ENCODE results near the gene UNC5CL. TPM values are rescaled to one million over a fixed set of nuclear protein-coding genes. Genes with fewer than 3 reads are reported as not detected.

UNC5CL gene
- total RNA-seq, 6 donors from 2014 or later, result 0.97 to 12.6 (median 2.3) TPM

DNA sequence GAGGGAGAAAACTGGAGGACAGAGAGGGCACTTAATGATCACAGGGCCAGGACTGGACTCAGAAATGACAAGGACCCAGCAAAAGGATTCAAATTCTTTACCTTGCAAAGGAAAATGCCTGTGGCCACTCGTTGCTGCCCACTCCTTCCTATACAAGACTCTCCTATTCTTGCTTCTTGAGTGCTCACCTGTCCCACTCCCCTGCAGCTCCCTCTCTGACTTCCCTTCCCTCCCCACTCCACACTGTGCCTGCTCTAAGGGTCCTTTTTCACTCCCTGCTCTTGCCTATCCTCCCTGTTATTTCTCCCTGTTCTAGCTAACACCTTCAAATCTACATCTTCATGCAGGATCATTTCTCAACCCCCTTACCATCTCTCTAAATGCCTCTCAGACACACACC lies 56.1 kb downstream of the UNC5CL start:
- no peaks in the 10 kb centered on the region for H3K36me3 ChIP-seq
- no peaks in the 10 kb centered on the region for H3K27me3 ChIP-seq
- DNase-seq, result no peak
- no peaks in the 10 kb centered on the region for H3K4me1 ChIP-seq
- ATAC-seq (ENCODE audit: low FRiP score in 2 of 2), result no peak
- H3K9me3 ChIP-seq, result no peaks in the 10 kb centered on the region
- TF ChIP-seq POLR2A (IDR thresholded peaks at IDR 0.05), result no peak
- TF ChIP-seq POLR2AphosphoS5 (IDR thresholded peaks at IDR 0.05), result no peak
- TF ChIP-seq EP300 (IDR thresholded peaks at IDR 0.05), result no peak
- TF ChIP-seq, protein P1, sequence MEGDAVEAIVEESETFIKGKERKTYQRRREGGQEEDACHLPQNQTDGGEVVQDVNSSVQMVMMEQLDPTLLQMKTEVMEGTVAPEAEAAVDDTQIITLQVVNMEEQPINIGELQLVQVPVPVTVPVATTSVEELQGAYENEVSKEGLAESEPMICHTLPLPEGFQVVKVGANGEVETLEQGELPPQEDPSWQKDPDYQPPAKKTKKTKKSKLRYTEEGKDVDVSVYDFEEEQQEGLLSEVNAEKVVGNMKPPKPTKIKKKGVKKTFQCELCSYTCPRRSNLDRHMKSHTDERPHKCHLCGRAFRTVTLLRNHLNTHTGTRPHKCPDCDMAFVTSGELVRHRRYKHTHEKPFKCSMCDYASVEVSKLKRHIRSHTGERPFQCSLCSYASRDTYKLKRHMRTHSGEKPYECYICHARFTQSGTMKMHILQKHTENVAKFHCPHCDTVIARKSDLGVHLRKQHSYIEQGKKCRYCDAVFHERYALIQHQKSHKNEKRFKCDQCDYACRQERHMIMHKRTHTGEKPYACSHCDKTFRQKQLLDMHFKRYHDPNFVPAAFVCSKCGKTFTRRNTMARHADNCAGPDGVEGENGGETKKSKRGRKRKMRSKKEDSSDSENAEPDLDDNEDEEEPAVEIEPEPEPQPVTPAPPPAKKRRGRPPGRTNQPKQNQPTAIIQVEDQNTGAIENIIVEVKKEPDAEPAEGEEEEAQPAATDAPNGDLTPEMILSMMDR (IDR thresholded peaks at IDR 0.05), result no peak
- H3K27ac ChIP-seq, result no peak overlapping the region
- 38 to 43% methylated on average over 1 of the region's 1 CpG for WGBS, 2 donors
- no peak overlapping the region for H3K4me3 ChIP-seq

DNA sequence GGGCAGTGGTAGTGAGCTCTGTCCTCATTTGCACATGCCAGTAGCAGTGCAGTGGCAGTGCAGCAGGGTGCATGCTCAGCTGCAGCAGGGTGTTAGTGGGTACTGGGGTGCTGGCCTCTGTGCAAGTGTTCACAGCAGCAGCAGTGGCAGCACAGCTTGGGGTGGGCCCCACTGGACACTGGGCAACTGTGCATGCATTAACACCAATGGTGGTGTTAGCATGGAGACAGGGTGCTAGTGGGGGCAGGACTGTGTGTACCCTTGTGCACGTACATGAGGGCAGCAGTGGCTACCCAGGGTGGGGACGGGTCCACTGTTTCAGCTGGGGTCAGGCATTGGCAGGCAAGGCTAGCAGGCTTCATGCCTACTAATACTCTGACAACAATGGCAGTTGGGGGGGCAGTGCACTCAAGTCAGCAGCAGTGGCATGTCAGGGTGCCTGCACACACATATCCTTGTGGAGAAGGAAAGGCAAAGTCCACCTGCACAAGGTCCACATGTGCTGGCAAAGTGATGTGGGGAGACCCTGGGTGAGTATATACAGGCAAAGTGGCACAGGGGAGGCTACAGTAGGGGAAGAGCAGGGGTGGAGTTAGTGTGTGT lies 60.2 kb downstream of the UNC5CL start:
- WGBS, 2 donors, result 92% methylated on average over 2 of the region's 2 CpGs; no CpG with 5 or more reads in 1 of the 2 donors
- Histone ChIP-seq H3K4me1 (no peaks in the 10 kb centered on the region), H3K4me3 (no peak overlapping the region), H3K9me3 (no peaks in the 10 kb centered on the region), H3K27ac (no peak overlapping the region), H3K36me3 (no peaks in the 10 kb centered on the region), H3K27me3 (no peaks in the 10 kb centered on the region)
- TF ChIP-seq POLR2A (IDR thresholded peaks at IDR 0.05) (no peak), POLR2AphosphoS5 (IDR thresholded peaks at IDR 0.05) (no peak), EP300 (IDR thresholded peaks at IDR 0.05) (no peak)
- TF ChIP-seq, protein P1 (IDR thresholded peaks at IDR 0.05), result no peak
- DNase-seq, result peak in 1 of 2 donors; percentile 20
- peak in 1 of 2 donors; percentile 67 for ATAC-seq (ENCODE audit: low FRiP score in 2 of 2)

DNA sequence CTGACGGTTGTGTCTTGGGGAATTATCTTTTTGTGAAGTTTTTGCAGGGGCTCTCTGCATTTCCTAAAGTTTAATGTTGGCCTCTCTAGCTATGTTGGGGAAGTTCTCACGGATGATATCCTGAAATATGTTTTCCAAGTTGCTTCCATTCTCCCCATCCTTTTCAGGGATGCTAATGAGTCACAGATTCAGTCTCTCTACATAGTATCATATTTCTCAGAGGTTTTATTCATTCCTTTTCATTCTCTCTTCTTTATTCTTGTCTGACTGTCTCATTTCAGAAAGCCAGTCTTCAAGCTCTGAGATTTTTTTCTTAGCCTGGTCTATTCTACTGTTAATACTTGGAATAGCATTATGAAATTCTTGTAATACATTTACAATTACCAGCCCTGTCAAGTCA lies 61.3 kb downstream of the UNC5CL start:
- Histone ChIP-seq H3K36me3 (no peaks in the 10 kb centered on the region), H3K27ac (no peak overlapping the region), H3K4me1 (no peaks in the 10 kb centered on the region), H3K27me3 (no peaks in the 10 kb centered on the region), H3K4me3 (no peak overlapping the region), H3K9me3 (no peaks in the 10 kb centered on the region)
- ATAC-seq (ENCODE audit: low FRiP score in 2 of 2) (no peak), DNase-seq (no peak)
- TF ChIP-seq, protein P1 (IDR thresholded peaks at IDR 0.05), result no peak
- no peak for TF ChIP-seq POLR2AphosphoS5 (IDR thresholded peaks at IDR 0.05)
- no peak for TF ChIP-seq EP300 (IDR thresholded peaks at IDR 0.05)
- no peak for TF ChIP-seq POLR2A (IDR thresholded peaks at IDR 0.05)
- 74 to 86% methylated on average over 2 of the region's 2 CpGs for WGBS, 2 donors

DNA sequence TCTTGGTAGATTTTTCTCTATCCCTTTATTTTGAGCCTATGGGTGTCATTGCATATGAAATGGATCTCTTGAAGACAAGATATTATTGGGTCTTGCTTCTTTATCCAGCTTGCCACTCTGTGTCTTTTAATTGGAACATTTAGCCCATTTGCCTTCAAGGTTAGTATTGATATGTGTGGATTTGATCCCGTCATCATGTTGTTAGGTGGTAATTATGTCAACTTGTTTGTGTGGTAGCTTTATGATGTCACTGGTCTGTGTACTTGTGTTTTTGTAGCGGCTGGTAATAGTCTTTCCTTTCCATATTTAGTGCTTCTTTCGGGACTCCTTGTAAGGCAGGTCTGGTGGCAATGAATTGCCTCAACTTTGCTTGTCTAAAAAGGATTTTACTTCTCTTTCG lies 61.9 kb downstream of the UNC5CL start:
- DNase-seq (no peak), ATAC-seq (ENCODE audit: low FRiP score in 2 of 2) (no peak)
- no peak overlapping the region for H3K27ac ChIP-seq
- no peaks in the 10 kb centered on the region for H3K9me3 ChIP-seq
- H3K4me1 ChIP-seq, result no peaks in the 10 kb centered on the region
- 89 to 90% methylated on average over 4 of the region's 4 CpGs for WGBS, 2 donors
- no peaks in the 10 kb centered on the region for H3K36me3 ChIP-seq
- no peaks in the 10 kb centered on the region for H3K27me3 ChIP-seq
- no peak overlapping the region for H3K4me3 ChIP-seq
- TF ChIP-seq, protein P1 (IDR thresholded peaks at IDR 0.05), result no peak
- no peak for TF ChIP-seq EP300 (IDR thresholded peaks at IDR 0.05)
- no peak for TF ChIP-seq POLR2AphosphoS5 (IDR thresholded peaks at IDR 0.05)
- no peak for TF ChIP-seq POLR2A (IDR thresholded peaks at IDR 0.05)

Other genes starting within 250 kb of the UNC5CL start
- gene TSPO2, start 3.2 kb upstream of the UNC5CL start, total RNA-seq, result not detected
- gene APOBEC2, start 14.0 kb upstream of the UNC5CL start, total RNA-seq, result not detected
- gene OARD1, start 33.1 kb upstream of the UNC5CL start, total RNA-seq, result 10 to 100 TPM; 10.0 to 27.3 (median 20.0) TPM
- gene NFYA, start 33.8 kb upstream of the UNC5CL start, total RNA-seq, result 10 to 100 TPM; 18.5 to 33.0 (median 21.6) TPM
- 1 to 10 TPM in 4 of 6 donors, not detected in 2; 2.6 to 6.3 (median 4.4) TPM for gene TREML1, start 115.1 kb upstream of the UNC5CL start, total RNA-seq
- gene TREM2, start 123.9 kb upstream of the UNC5CL start, total RNA-seq, result 10 to 100 TPM in 5 of 6 donors, 1 to 10 TPM in 1; 6.5 to 66.6 (median 41.0) TPM
- 1 to 10 TPM in 4 of 6 donors, under 1 TPM in 1, not detected in 1; 0.67 to 2.3 (median 1.5) TPM for gene TREML2, start 161.9 kb upstream of the UNC5CL start, total RNA-seq
- gene TREML4, start 189.1 kb upstream of the UNC5CL start, total RNA-seq, result not detected
- 100 to 1,000 TPM in 4 of 6 donors, 10 to 100 TPM in 2; 52.8 to 168 (median 115) TPM for gene TREM1, start 247.5 kb upstream of the UNC5CL start, total RNA-seq

Data from upper lobe of left lung (tissue), 6 donors.